Measurements from ENCODE around the gene STK24.

- no peak for TF ChIP-seq CTCF (IDR thresholded peaks at IDR 0.05)
- TF ChIP-seq POLR2A (IDR thresholded peaks at IDR 0.05), result no peak
Observed at GRCh38 chr13:98468929-98469328, 108.0 kb downstream of the STK24 start.

Measured in tibial nerve (tissue), 3 donors.